GM12892 (cell line): ENCODE data around the gene CAPZA2.

Experiments
- POLR2A ChIP-seq: IDR thresholded peaks from 2 replicates; pipeline ENCODE4 v1.6.1; 2011; ENCODE audit warnings: low read depth, low read length, control low read depth
- POLR2AphosphoS5 ChIP-seq: IDR thresholded peaks from 2 replicates; pipeline ENCODE4 v1.6.1; 2011; ENCODE audit warnings: low read depth, low read length, control low read depth
- TAF1 ChIP-seq: IDR thresholded peaks from 2 replicates; pipeline ENCODE4 v1.6.1; 2011; ENCODE audit warnings: low read depth, mild to moderate bottlenecking, control low read depth, low read length, borderline replicate concordance

DNA sequence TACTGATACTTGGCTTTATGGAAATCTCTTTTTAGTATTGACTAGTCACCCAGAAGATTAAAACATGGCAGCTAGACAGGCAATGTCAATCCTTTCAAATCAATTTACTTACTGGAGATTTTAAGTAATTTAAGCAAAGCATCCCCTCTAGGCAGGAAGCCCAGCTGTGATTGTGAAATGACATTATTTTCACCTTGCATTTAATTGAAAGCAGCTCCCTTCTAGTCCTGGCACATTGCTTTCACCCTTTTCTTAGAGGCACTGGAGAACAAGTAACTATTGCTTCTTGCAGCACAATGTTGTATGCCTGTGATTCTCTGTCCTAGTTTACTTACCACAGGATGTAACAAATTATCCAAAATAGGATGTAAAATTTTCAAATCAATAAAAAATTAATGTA, 104.2 kb downstream of the CAPZA2 start:
- TF ChIP-seq POLR2A (no peak), POLR2AphosphoS5 (no peak), TAF1 (no peak)
